ENCODE data around the gene FAM177A1.

GRCh38 chr14:35050652-35051051 lies 4.6 kb downstream of the FAM177A1 start:
- TF ChIP-seq CTCF (conservative IDR thresholded peaks at IDR 0.05 in 1 of 2, IDR thresholded peaks at IDR 0.05 in 1 of 2; ENCODE audit: low read depth in 1 of 2, low read length in 2 of 2) = no peak
- TF ChIP-seq EZH2 (IDR thresholded peaks at IDR 0.05; ENCODE audit: low read length, missing control alignments) = no peak

Data from fibroblast of lung (primary cell).